HG03095 (cell line): ENCODE measurements around the gene FRMPD1.

Experiments
- ATAC-seq: cut with Tn5 transposase; IDR thresholded peaks from one replicate; pipeline ENCODE4 v1.9.1; 2021; ENCODE audit warnings: moderate library complexity; ENCODE audit not compliant: unreplicated experiment

The FRMPD1 gene

DNA sequence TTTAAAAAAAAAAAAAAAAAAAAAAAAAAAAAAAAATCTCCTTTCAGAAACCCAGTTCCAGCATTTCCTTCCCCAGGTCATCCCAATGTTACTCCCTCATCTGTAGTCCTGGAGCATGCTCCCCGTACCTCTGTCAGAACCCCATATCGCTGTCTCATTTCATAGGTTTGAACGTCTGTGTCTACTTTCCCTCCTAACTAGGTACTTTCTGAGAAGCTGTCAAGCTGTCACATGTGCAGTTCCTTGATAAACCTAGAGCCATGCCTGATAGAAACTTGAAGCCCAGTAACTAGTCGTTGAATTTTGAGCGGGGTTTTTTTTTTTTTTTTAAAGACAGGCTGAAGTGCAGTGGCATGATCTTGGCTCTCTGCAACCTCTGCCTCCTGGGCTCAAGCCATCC lies 118.6 kb downstream of the FRMPD1 start:
- no peak for ATAC-seq

DNA sequence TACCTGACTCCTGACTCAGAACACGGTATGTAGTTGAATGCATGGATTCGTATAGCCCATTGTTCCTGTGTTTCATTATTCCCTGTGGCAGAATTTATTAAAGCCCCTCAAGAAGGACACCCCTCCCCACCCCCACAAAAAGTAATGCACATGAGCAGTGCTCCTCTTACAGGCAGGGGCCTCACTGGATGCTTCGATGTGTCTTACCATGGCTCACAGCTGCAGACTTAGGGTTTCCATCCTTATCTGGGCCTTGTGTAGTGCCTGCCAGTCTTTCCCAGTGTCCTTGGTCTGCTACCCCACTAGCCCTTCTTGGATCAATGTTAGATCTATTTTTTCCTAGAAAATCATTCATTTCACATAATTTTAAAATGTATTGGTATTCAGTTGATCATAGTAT lies 119.2 kb downstream of the FRMPD1 start:
- ATAC-seq = no peak

DNA sequence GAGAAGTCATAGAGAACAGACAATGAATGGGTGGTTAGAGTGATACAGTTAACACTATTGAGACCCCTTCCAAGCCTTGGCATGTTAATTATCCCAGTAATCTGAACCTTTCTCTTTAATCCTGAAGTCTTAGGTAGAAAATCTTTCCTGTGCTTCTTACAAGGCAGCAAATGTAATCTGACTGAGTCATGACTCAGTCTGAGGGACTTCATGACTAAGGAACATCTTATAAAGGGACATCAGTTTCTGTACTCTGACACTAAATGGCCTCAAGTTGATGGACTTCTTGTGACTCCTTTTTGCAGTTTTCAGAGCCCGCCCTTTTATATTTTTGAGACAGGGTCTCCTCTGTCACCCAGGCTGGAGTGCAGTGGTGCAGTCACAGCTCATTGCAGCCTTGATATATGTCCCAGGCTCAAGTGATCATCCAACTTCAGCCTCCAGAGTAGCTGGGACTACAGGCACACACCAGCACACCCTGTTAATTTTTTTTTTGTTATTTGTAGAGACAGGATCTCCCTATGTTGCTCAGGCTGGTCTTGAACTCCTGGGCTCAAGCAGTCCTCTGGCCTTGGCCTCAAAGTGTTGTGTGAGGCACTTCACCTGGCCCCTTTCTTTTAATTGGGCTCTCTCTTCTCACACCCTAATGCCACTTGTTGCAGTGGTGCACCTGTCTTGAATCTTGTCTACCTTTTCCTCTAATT lies 124.6 kb downstream of the FRMPD1 start:
- no peak for ATAC-seq

DNA sequence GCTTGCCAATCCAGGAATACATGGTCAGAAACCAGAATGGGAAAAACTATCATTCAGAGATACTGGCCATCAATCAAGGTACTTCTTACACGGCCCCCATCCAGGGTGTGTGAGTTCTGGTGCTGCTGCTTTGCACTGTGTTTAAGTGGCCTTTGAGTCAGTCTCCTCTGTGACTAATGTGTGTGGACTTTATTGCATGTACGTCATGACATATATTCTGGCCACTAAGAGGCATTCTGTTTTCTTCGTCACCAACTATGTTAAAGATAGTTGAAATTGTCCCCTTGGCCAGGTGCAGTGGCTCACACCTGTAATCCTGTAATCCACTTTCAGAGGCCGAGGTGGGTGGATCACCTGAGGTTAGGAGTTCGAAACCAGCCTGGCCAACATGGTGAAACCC lies 125.6 kb downstream of the FRMPD1 start:
- no peak for ATAC-seq

DNA sequence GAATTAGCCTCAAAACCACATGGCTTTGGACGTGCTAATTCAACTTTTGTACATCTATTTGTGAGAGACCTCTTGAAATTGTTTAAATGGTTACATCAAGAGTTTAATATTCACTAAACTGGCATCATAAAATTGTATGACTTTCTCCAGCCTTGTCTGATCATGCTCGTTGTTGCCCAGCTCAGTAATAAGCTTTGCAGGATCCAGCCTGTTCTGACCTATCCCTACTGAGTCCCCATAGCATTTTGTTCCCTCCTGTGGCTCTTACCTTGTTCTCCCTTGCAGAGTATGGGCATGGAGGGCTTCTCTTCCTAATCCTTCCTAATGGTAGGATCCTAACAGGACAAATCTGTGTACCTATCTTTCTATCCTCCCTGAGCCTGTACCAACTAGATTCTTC lies 127.8 kb downstream of the FRMPD1 start:
- no peak for ATAC-seq

DNA sequence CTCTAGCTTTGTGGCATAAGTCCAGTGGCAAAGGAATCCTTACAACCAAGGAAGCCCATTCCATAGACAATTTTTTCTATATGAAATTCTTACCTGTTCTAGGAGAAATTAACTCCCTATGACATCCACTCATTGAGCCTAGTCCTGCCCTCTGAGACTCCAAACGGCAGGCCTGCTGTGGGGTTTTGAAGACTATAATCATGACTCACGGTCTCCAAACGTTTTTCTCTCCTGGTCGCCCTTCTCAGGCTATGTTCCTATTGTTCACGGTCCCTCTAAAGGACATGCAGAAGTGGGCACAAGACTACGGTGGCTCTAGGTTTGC lies 133.5 kb downstream of the FRMPD1 start:
- no peak for ATAC-seq

DNA sequence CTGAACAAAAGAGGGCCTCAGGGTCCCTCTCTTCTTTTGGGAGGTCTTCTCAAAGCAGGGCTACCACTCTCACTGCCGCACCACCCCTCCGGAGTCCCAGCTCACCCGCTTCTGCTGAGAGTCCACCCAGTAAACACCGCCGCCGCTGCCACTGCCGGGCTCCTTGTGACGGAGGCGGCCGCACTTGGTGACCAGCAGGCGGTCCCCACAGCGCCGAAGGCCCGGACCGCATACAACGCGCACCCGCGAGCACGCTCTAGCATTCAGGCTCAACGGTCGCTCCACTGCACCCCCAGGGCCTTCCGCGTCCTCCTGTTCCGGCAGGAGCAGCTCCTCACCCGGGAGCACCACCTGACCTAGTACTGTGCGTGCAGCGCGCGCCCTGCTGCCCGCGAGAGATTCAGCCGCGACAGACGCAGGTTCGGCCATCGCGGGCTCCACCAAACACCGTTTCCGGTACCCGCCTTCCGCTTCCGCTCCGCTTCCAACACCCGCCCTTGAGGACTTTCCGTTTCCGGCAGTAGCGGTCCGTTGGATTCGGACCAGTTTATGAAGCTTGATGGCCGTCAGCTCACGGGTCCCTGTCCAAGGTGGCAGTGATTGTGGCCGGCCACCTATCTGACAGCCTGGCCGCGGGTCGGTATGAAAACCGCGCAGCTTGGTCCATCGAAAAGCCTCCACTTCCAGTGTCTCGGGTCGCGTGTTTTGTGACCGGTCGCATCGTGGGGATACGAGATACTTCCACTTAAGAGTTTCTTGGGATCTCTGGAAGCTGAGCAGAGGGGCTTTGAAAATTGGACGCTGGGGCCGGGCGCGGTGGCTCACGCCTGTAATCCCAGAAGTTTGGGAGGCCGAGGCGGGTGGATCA lies 134.1 kb downstream of the FRMPD1 start, which contains the start of gene EXOSC3:
Gene EXOSC3, minus strand, starts transcription at position 449 of the 868 bp plus-strand sequence. Its CDS starts 20 bp downstream, at position 429.
- peak; percentile 91 for ATAC-seq

DNA sequence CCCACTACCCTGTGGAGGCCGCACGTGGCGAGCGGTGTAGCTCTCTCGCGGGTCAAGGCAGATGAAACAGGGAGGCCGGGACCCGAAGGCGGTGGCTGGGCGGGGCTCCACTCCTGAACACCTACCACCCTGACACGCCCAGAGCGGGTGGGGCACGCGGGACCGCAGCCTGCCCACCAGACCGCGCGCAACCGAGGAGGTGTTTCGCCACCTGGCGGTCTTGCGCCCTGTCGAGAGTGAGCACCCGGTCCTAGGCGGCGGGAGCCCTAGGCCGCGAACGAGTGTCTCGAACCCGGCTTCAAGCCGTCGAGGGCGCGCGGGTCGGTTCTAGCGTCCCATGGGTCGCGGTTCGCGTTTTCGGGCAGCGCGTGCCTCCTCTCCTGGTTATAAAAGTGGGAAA lies 136.3 kb downstream of the FRMPD1 start:
- ATAC-seq = no peak

DNA sequence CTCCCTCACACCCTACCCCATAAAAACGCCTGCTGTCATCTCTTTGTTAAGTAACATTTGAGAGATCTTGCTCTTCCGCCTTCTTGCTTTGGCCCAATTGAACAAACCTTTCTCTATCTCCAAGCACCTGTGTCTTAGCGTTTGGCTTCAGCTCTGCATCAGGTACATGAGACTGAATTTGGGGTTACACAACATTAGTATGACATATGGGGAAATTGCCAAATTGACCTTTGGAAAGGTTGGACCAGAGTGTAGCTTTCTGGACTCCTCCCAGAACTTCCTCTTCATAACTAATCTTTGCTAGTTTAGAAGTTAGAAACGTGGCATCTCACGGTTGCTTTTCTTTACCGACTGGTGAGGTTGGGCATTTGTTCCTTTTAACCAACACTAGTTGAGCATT lies 137.6 kb downstream of the FRMPD1 start:
- no peak for ATAC-seq

DNA sequence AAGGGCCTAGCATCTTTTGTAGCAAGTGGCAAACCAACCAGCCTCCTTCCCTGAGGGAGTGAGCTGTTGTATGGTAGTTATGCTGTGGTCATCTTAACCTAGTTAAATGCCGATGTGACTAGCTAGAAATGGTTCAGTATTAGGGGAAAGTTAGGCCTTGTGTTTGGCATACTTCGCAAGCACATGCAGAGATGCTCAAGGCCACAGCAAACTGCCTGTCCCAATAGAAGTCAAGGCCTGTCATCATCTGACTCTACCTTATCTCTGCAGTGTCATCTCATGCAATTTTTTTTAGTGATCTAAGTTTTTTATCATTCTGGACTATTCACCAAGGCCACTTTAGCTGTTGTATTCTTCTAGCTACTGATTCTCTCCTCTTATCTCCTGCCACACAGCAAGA lies 139.3 kb downstream of the FRMPD1 start:
- no peak for ATAC-seq

DNA sequence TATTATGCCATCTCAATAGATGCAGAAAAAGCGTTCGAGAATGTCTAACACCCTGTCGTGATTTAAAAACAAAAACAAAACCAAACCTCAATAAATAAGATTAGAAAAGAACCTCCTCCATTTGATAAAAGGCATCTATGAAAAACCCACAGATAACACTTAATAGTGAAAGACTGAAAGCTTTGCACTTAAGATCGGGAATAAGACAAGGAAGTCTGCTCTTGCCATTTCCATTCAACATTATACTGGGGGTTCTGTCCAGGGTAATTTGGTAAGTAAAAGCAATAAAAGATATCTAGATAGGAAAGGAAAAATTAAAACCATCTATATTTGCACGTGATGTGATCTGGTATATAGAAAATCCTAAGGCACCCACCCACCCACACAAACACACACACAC lies 141.4 kb downstream of the FRMPD1 start:
- ATAC-seq = no peak

DNA sequence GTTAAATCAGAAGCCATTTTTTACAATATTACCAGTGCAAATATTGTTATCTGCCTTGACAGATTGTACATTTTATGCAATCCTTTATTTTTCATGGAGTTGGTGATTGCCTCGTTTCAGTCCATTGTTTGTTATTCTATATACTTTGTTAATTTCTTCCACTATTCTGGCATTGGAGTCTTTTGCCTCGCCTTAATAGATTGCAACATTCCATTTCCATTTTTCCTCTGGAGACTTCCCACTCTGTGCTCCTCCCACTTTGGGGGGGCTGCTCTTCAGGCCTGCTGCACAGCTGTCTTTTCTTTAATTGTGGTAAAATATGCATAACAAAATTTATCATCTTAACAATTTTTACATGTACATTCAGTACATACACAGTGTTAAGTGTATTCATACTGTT lies 145.5 kb downstream of the FRMPD1 start:
- ATAC-seq = no peak
